ENCODE measurements around the gene SCFD2. TPM values are rescaled to one million over a fixed set of nuclear protein-coding genes. Genes with fewer than 3 reads are reported as not detected.
A peak's percentile ranks its signal among the peaks of the same experiment; 100 is the strongest.
"Not testable (repeated sequence)": the region's sequence is repeated elsewhere in the genome, so short reads cannot be mapped to it uniquely, and the experiment has no call there.

SCFD2 gene
- total RNA-seq, 1 experiment from 2014 or later: 19.2 TPM

GRCh38 chr4:53186714-53187358 is 179.0 kb downstream of the SCFD2 start:
- Mint-ChIP-seq H3K4me3 (ENCODE audit: unreplicated experiment) (no peak overlapping the region), H3K9me3 (ENCODE audit: unreplicated experiment) (no peaks in the 10 kb centered on the region), H3K27ac (ENCODE audit: low read depth, unreplicated experiment) (peak overlapping the region; percentile 25), H3K27me3 (ENCODE audit: insufficient read depth, unreplicated experiment) (no peaks in the 10 kb centered on the region), H3K4me1 (ENCODE audit: insufficient read depth, unreplicated experiment) (peaks cover 17% of the 10 kb centered on the region), H3K36me3 (ENCODE audit: insufficient read depth, unreplicated experiment) (peaks cover 7% of the 10 kb centered on the region)
- ChIA-PET POLR2A (interaction anchor here (0.6 to 1.1 kb wide), 2 partner anchors 172 to 277 kb away, joined by 3 read pairs; no protein-coding TSS in a partner anchor), CTCF (interaction anchor here (0.6 to 1.1 kb wide), 3 partner anchors 9 to 1047 kb away, joined by 3 read pairs; no protein-coding TSS in a partner anchor)
- BruUV-seq (replicated peaks): no TSS peak
- DNase-seq (ENCODE audit: unreplicated experiment): no peak
- TF ChIP-seq CTCF (IDR thresholded peaks at IDR 0.05; ENCODE audit: unreplicated experiment): no peak
- intact Hi-C loops (cut with micrococcal nuclease): loop anchor here (5.0 kb wide), 1 partner anchor 165 kb away; no protein-coding TSS in a partner anchor

- H3K27me3 Mint-ChIP-seq (ENCODE audit: insufficient read depth, unreplicated experiment): no peaks in the 10 kb centered on the region
- DNase-seq (ENCODE audit: unreplicated experiment): no peak
- ChIA-PET CTCF (interaction anchor here (0.7 to 2.8 kb wide), 2 partner anchors 13 to 722 kb away, joined by 3 to 9 read pairs; no protein-coding TSS in a partner anchor), POLR2A (interaction anchor here (0.6 to 1.1 kb wide), 2 partner anchors 172 to 278 kb away, joined by 3 read pairs; no protein-coding TSS in a partner anchor)
- intact Hi-C loops (cut with micrococcal nuclease): loop anchor here (5.0 kb wide), 1 partner anchor 164 kb away; no protein-coding TSS in a partner anchor
- peaks cover 7% of the 10 kb centered on the region for H3K36me3 Mint-ChIP-seq (ENCODE audit: insufficient read depth, unreplicated experiment)
- no TSS peak for BruUV-seq (replicated peaks)
- no peak overlapping the region for H3K4me3 Mint-ChIP-seq (ENCODE audit: unreplicated experiment)
- peaks cover 17% of the 10 kb centered on the region for H3K4me1 Mint-ChIP-seq (ENCODE audit: insufficient read depth, unreplicated experiment)
- TF ChIP-seq CTCF (IDR thresholded peaks at IDR 0.05; ENCODE audit: unreplicated experiment): no peak
- H3K9me3 Mint-ChIP-seq (ENCODE audit: unreplicated experiment): no peaks in the 10 kb centered on the region
- peak overlapping the region; percentile 25 for H3K27ac Mint-ChIP-seq (ENCODE audit: low read depth, unreplicated experiment)
Observed at GRCh38 chr4:53185869-53186585, 179.8 kb downstream of the SCFD2 start.

- TF ChIP-seq CTCF (IDR thresholded peaks at IDR 0.05; ENCODE audit: unreplicated experiment): no peak
- Mint-ChIP-seq H3K27ac (ENCODE audit: low read depth, unreplicated experiment) (no peak overlapping the region), H3K4me1 (ENCODE audit: insufficient read depth, unreplicated experiment) (peaks cover 9% of the 10 kb centered on the region), H3K4me3 (ENCODE audit: unreplicated experiment) (no peak overlapping the region), H3K27me3 (ENCODE audit: insufficient read depth, unreplicated experiment) (no peaks in the 10 kb centered on the region), H3K9me3 (ENCODE audit: unreplicated experiment) (peaks cover 15% of the 10 kb centered on the region), H3K36me3 (ENCODE audit: insufficient read depth, unreplicated experiment) (no peaks in the 10 kb centered on the region)
- no peak for DNase-seq (ENCODE audit: unreplicated experiment)
- CTCF ChIA-PET: interaction anchor here (0.6 to 2.8 kb wide), 3 partner anchors 15 to 1050 kb away, joined by 4 to 9 read pairs (median 5); no protein-coding TSS in a partner anchor
- POLR2A ChIA-PET: no interaction called here
- BruUV-seq (replicated peaks): no TSS peak
- intact Hi-C loops (cut with micrococcal nuclease): no loop called here
Observed at GRCh38 chr4:53183754-53184153, 182.1 kb downstream of the SCFD2 start.

GRCh38 chr4:53177751-53178150 is 188.1 kb downstream of the SCFD2 start:
- H3K27me3 Mint-ChIP-seq (ENCODE audit: insufficient read depth, unreplicated experiment); H3K27ac Mint-ChIP-seq (ENCODE audit: low read depth, unreplicated experiment); H3K4me1 Mint-ChIP-seq (ENCODE audit: insufficient read depth, unreplicated experiment); CTCF ChIA-PET; H3K4me3 Mint-ChIP-seq (ENCODE audit: unreplicated experiment); H3K36me3 Mint-ChIP-seq (ENCODE audit: insufficient read depth, unreplicated experiment); POLR2A ChIA-PET; intact Hi-C loops (cut with micrococcal nuclease); DNase-seq (ENCODE audit: unreplicated experiment); BruUV-seq (replicated peaks): not testable (repeated sequence)
- H3K9me3 Mint-ChIP-seq (ENCODE audit: unreplicated experiment): peaks cover 38% of the 10 kb centered on the region
